GM10248 (cell line): ENCODE results near the gene BIRC7.

Experiments
- CTCF ChIA-PET: fragments of 300-600 bp; sonication (Branson Sonifier 250); formaldehyde crosslinking; extraction: SDS; loops from one replicate; lab custom pipeline; 2021; ENCODE audit warnings: antibody characterized with exemption; lab: Yijun Ruan, JAX
- POLR2A ChIA-PET: fragments of 350-650 bp; sonication (Branson Sonifier 250); formaldehyde crosslinking; extraction: SDS; loops from one replicate; lab custom pipeline; 2020; ENCODE audit warnings: antibody characterized with exemption; lab: Yijun Ruan, JAX
- DNase-seq: peaks from one replicate; pipeline ENCODE4 v3.0.0; 2012; ENCODE audit errors: extremely low spot score
- TF ChIP-seq, protein P1 (sequence below): IDR thresholded peaks from 2 replicates; pipeline ENCODE4 v1.5.1; 2012; ENCODE audit warnings: mild to moderate bottlenecking, low read depth; ENCODE audit errors: extremely low read depth, missing control alignments, control extremely low read depth

Gene BIRC7

GRCh38 chr20:63212792-63213191 is 22.9 kb upstream of the BIRC7 start:
- CTCF ChIA-PET, result interaction anchor here (2.2 to 5.6 kb wide), 2 partner anchors 12 to 13 kb away, joined by 6 to 65 read pairs; no protein-coding TSS in a partner anchor
- no peak for DNase-seq
- TF ChIP-seq, protein P1, sequence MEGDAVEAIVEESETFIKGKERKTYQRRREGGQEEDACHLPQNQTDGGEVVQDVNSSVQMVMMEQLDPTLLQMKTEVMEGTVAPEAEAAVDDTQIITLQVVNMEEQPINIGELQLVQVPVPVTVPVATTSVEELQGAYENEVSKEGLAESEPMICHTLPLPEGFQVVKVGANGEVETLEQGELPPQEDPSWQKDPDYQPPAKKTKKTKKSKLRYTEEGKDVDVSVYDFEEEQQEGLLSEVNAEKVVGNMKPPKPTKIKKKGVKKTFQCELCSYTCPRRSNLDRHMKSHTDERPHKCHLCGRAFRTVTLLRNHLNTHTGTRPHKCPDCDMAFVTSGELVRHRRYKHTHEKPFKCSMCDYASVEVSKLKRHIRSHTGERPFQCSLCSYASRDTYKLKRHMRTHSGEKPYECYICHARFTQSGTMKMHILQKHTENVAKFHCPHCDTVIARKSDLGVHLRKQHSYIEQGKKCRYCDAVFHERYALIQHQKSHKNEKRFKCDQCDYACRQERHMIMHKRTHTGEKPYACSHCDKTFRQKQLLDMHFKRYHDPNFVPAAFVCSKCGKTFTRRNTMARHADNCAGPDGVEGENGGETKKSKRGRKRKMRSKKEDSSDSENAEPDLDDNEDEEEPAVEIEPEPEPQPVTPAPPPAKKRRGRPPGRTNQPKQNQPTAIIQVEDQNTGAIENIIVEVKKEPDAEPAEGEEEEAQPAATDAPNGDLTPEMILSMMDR, result no peak
- POLR2A ChIA-PET, result no interaction called here

GRCh38 chr20:63214514-63214913 is 21.2 kb upstream of the BIRC7 start:
- POLR2A ChIA-PET, result no interaction called here
- TF ChIP-seq, protein P1, result no peak
- no peak for DNase-seq
- CTCF ChIA-PET, result interaction anchor here (0.8 to 5.6 kb wide), 9 partner anchors 10 to 242 kb away, joined by 3 to 65 read pairs (median 5); no protein-coding TSS in a partner anchor

- POLR2A ChIA-PET, result no interaction called here
- DNase-seq, result peak; percentile 56
- TF ChIP-seq, protein P1, result peak; percentile 42
- CTCF ChIA-PET, result interaction anchor here (0.7 to 5.6 kb wide), 10 partner anchors 9 to 243 kb away, joined by 3 to 65 read pairs (median 4); no protein-coding TSS in a partner anchor
These were observed 20.3 kb upstream of the BIRC7 start for GRCh38 chr20:63215101-63216040.

- DNase-seq, result peak; percentile 100
- TF ChIP-seq, protein P1, result no peak
- ChIA-PET POLR2A (no interaction called here), CTCF (interaction anchor here (1.6 to 5.6 kb wide), 4 partner anchors 8 to 244 kb away, joined by 3 to 65 read pairs (median 10); no protein-coding TSS in a partner anchor)
These were observed 19.5 kb upstream of the BIRC7 start, which contains the start of gene YTHDF1 for GRCh38 chr20:63216041-63216848. Gene YTHDF1, minus strand, starts transcription at chr20:63216131. Its CDS starts 239 bp downstream, at chr20:63215892.

DNA sequence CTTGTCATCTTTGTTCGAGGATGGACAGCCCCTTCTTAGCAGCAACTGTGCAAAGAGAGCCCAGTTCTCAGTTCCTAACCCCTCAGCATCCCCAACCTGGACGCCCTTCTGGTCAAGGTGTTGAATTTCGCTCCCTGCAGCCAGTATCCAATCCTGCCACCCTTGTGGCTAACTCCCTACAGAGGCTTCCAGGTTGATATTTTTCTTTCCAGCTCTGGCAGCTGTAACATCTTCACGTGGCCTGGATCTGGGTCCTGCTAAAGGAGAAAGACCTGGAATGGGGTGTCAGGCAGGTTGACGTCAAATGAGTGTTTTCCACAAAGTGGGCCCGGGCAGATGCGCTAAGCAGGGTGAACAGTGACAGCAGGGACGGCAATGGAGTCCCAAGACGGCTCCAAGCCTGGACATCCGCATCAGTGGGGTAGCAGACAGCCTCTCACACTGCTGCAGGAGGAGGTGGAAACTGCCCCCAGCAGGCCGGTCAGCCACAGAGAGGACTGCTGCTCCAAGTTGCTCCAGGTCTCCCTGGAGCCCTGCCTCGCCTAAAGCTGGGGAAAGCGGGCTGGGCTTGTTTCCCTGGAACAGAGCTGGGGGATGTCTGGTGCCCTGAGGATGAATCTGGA is 18.7 kb upstream of the BIRC7 start:
- ChIA-PET POLR2A (no interaction called here), CTCF (no interaction called here)
- TF ChIP-seq, protein P1, result no peak
- DNase-seq, result no peak

- ChIA-PET POLR2A (no interaction called here), CTCF (no interaction called here)
- DNase-seq, result no peak
- TF ChIP-seq, protein P1, result no peak
These were observed 18.0 kb upstream of the BIRC7 start for GRCh38 chr20:63217706-63218105.
